BJ (cell line): ENCODE measurements around the gene SLC4A7. TPM values are rescaled to one million over a fixed set of nuclear protein-coding genes. Genes with fewer than 3 reads are reported as not detected.

ENCODE experiments used
- CTCF ChIA-PET: fragments of 350-600 bp; formaldehyde crosslinking; extraction: SDS; loops from one replicate; lab custom pipeline; 2021; ENCODE audit warnings: antibody characterized with exemption, inconsistent platforms; lab: Yijun Ruan, JAX
- POLR2A ChIA-PET: fragments of 300-600 bp; sonication (Branson Sonifier 250); formaldehyde crosslinking; extraction: SDS; loops from one replicate; lab custom pipeline; 2021; ENCODE audit warnings: antibody characterized with exemption; lab: Charles Lee
- DNase-seq: peaks from one replicate; pipeline ENCODE4 v3.0.0-alpha.2; 2011; ENCODE audit warnings: low read depth
- H3K27me3 ChIP-seq: 2 replicates; pipeline ENCODE4 v1.6.0; 2011; ENCODE audit warnings: low read length; ENCODE audit not compliant: control insufficient read depth, insufficient read depth
- H3K36me3 ChIP-seq: 2 replicates; pipeline ENCODE4 v1.5.1; 2011; ENCODE audit warnings: low read length; ENCODE audit not compliant: control insufficient read depth, insufficient read depth
- H3K4me3 ChIP-seq: 2 replicates; pipeline ENCODE4 v1.5.1; 2011; ENCODE audit warnings: low read depth, mild to moderate bottlenecking, control low read depth, low read length
- CTCF ChIP-seq: IDR thresholded peaks from 2 replicates; pipeline ENCODE4 v1.5.1; 2011; ENCODE audit warnings: low read depth, mild to moderate bottlenecking, control low read depth, inconsistent platforms, low read length, moderate library complexity; ENCODE audit not compliant: insufficient read depth
- polyA plus RNA-seq: library from polyadenylated mRNA; depleted of rRNA; stranded (reverse); fragments of >200 nt; gene quantifications from 2 replicates; pipeline ENCODE4 v1.2.3, GENCODE V29; 2011

The SLC4A7 gene
- polyA plus RNA-seq, 1 experiment, result 15.4 TPM

- peaks cover 2% of the 10 kb centered on the region; the same call in 1 of the 2 replicates for H3K36me3 ChIP-seq
- ChIA-PET POLR2A (no interaction called here), CTCF (no interaction called here)
- no peak overlapping the region for H3K4me3 ChIP-seq
- no peak for DNase-seq
- no peak for TF ChIP-seq CTCF
- H3K27me3 ChIP-seq, result no peaks in the 10 kb centered on the region
Observed at GRCh38 chr3:27353221-27353620, 131.0 kb downstream of the SLC4A7 start.

- CTCF ChIA-PET, result no interaction called here
- Histone ChIP-seq H3K36me3 (peaks cover 2% of the 10 kb centered on the region; the same call in 1 of the 2 replicates), H3K27me3 (no peaks in the 10 kb centered on the region), H3K4me3 (no peak overlapping the region)
- POLR2A ChIA-PET, result no interaction called here
- no peak for TF ChIP-seq CTCF
- no peak for DNase-seq
Observed at GRCh38 chr3:27352047-27352446, 132.1 kb downstream of the SLC4A7 start.

GRCh38 chr3:27349832-27350231, 134.4 kb downstream of the SLC4A7 start:
- no peak for DNase-seq
- Histone ChIP-seq H3K4me3 (no peak overlapping the region), H3K36me3 (peaks cover 4% of the 10 kb centered on the region), H3K27me3 (no peaks in the 10 kb centered on the region)
- ChIA-PET CTCF (interaction anchor here (1.2 kb wide), 1 partner anchor 8 kb away, joined by 3 read pairs; no protein-coding TSS in a partner anchor), POLR2A (no interaction called here)
- no peak for TF ChIP-seq CTCF

- H3K4me3 ChIP-seq, result no peak overlapping the region
- CTCF ChIA-PET, result no interaction called here
- DNase-seq, result no peak
- peaks cover 4% of the 10 kb centered on the region for H3K36me3 ChIP-seq
- H3K27me3 ChIP-seq, result no peaks in the 10 kb centered on the region
- TF ChIP-seq CTCF, result no peak
- POLR2A ChIA-PET, result no interaction called here
Observed at GRCh38 chr3:27345959-27346865, 138.0 kb downstream of the SLC4A7 start.

- POLR2A ChIA-PET, result no interaction called here
- no peaks in the 10 kb centered on the region for H3K27me3 ChIP-seq
- peaks cover 4% of the 10 kb centered on the region for H3K36me3 ChIP-seq
- H3K4me3 ChIP-seq, result no peak overlapping the region
- TF ChIP-seq CTCF, result no peak
- DNase-seq, result no peak
- CTCF ChIA-PET, result no interaction called here
Observed at GRCh38 chr3:27345493-27345892, 138.7 kb downstream of the SLC4A7 start.
